Heart right ventricle (tissue), 16 donors: ENCODE results near the gene B4GALT5. TPM values are rescaled to one million over a fixed set of nuclear protein-coding genes. Genes with fewer than 3 reads are reported as not detected.
A peak's percentile ranks its signal among the peaks of the same experiment; 100 is the strongest.

Experiments
- ATAC-seq, 8 donors: fragments of 200-7000 bp; cut with Tn5 transposase; one replicate each; pipeline ENCODE4 v1.9.1; 2020; ENCODE audit warnings: mild to moderate bottlenecking in 8 of 8, moderate library complexity in 8 of 8, moderate number of reproducible peaks in 1 of 8
- DNase-seq, 2 donors: peaks; one replicate each; pipeline ENCODE4 v3.0.0-alpha.2; 2020
- H3K27ac ChIP-seq, 10 donors: fragments of 200-600 bp; sonication (generic) in 2 of 10; one replicate each; pipeline versions ENCODE4 v1.5.0 to v1.8.0; 2020 to 2022; ENCODE audit warnings: mild to moderate bottlenecking in 3 of 10
- H3K27me3 ChIP-seq, 7 donors: fragments of 200-600 bp; one replicate each; pipeline ENCODE4 v1.8.0; 2021 to 2022; ENCODE audit warnings: mild to moderate bottlenecking in 2 of 7
- H3K36me3 ChIP-seq, 9 donors: fragments of 200-600 bp; sonication (generic) in 1 of 9; one replicate each; pipeline versions ENCODE4 v1.5.0 to v1.8.0; 2020 to 2022; ENCODE audit warnings: mild to moderate bottlenecking in 2 of 9
- H3K4me1 ChIP-seq, 9 donors: fragments of 200-600 bp; sonication (generic) in 1 of 9; one replicate each; pipeline versions ENCODE4 v1.5.0 to v1.8.0; 2020 to 2022; ENCODE audit warnings: mild to moderate bottlenecking in 4 of 9
- H3K4me3 ChIP-seq, 10 donors: fragments of 200-600 bp; sonication (generic) in 2 of 10; one replicate each; pipeline versions ENCODE4 v1.5.0 to v1.8.0; 2020 to 2022; ENCODE audit warnings: mild to moderate bottlenecking in 7 of 10, moderate library complexity in 2 of 10
- H3K9me3 ChIP-seq, 11 donors: fragments of 200-600 bp in 10 of 11; sonication (generic) in 2 of 11; one replicate each; pipeline versions ENCODE4 v1.5.0 to v1.8.0; 2013 to 2022; ENCODE audit warnings: mild to moderate bottlenecking in 2 of 11, control low read depth in 1 of 11, moderate library complexity in 1 of 11
- CTCF ChIP-seq, 9 donors: fragments of 200-600 bp; sonication (generic) in 2 of 9; IDR thresholded peaks; one replicate each; pipeline versions ENCODE4 v1.5.0 to v1.8.0; 2021 to 2022; ENCODE audit warnings: antibody characterized with exemption in 9 of 9, mild to moderate bottlenecking in 5 of 9, moderate library complexity in 1 of 9
- WGBS, 2 donors: extraction: QIAGEN DNeasy Blood & Tissue Kit; methylation state at CpG; one replicate each; pipeline ENCODE4 v1.1.7; 2013; ENCODE audit warnings: inconsistent platforms in 1 of 2; 5-methylcytosine and 5-hydroxymethylcytosine counted together
- intact Hi-C, 10 donors: fragments of 100-400 bp; cut with DNase I; formaldehyde crosslinking; loops; one replicate each; pipeline versions ENCODE4 v1.11.1 to v1.14.2; 2022
- polyA plus RNA-seq, 2 donors: library from polyadenylated mRNA; stranded (reverse); fragments of 200-250 nt; gene quantifications; one replicate each; pipeline ENCODE4 v1.2.3, GENCODE V29; 2013
- total RNA-seq, 10 donors: library from RNA; stranded (reverse); fragmentation: NEBNext Ultra II Directional in 3 of 10; extraction: Animal tissue kit (Norgen Biotek cat#: 25700) in 3 of 10; gene quantifications; one replicate each; pipeline versions ENCODE4 v1.2.1 to v1.2.4, GENCODE V29; 2021 to 2023
- donor health status: Arrhythmogenic right ventricular cardiomyopathy.
- donor health status: ischemic (EF 13 %, LVEDD 7.1; RV severe dilation, severe dysfunction).
- donor health status: healthy with polysubstance abuse.
- donor health status: DM: no; HTN: yes; CAD: no.
- donor health status: DM: no; HTN: no; CAD: no.
- donor health status: ischemic (EF 25% LVEDD 6.9; RV normal size, moderate dysfunction).
- donor health status: ischemic (EF 25% LVEDD 5.7; RV mildly dilated, moderate dysfunction).
- donor health status: healthy.
- donor health status: DM: yes; HTN: yes; CAD: no.
- donor health status: Ischemic cardiomyopathy.
- donor health status: ischemic (EF 35%, LVEDD 5.7; RV mildly dilated, moderate dysfunction).
- donor health status: nonischemic (EF 11% LVEDD 7.7; RV severe dilation, severe dysfunction).
- donor health status: DM: yes; HTN: yes; CAD: no.
- donor health status: PGD.
- donor health status: ischemic (EF 29% LVEDD 5.4; RV normal size, mild dysfunction).
- donor health status: nonischemic (EF 23%, LVEDD 6.1; RV moderate dilation, normal function).

B4GALT5 gene
- total and polyA plus RNA-seq, 12 donors: 7.4 to 61.6 (median 29.6) TPM

- Histone ChIP-seq H3K36me3 (peaks cover 0 to 72% (median 18%) of the 10 kb centered on the region in 9 donors), H3K27me3 (no peaks in the 10 kb centered on the region), H3K4me3 (no peak overlapping the region), H3K27ac (peak overlapping the region in 2 of 10 donors; percentile 10 to 34), H3K4me1 (peaks cover 0 to 48% (median 29%) of the 10 kb centered on the region in 9 donors), H3K9me3 (no peaks in the 10 kb centered on the region)
- peak in 6 of 8 donors; percentile 43 to 79 (median 64) for ATAC-seq
- no peak for DNase-seq
- 87 to 90% methylated on average over 8 of the region's 8 CpGs for WGBS, 2 donors
- TF ChIP-seq CTCF (IDR thresholded peaks at IDR 0.05): no peak
- intact Hi-C loops: no loop called here
Measured at GRCh38 chr20:49653925-49654434, 59.7 kb downstream of the B4GALT5 start.

- Histone ChIP-seq H3K4me1 (peaks cover 0 to 10% (median 0%) of the 10 kb centered on the region in 9 donors), H3K9me3 (no peaks in the 10 kb centered on the region), H3K4me3 (no peak overlapping the region), H3K27ac (no peak overlapping the region), H3K27me3 (no peaks in the 10 kb centered on the region), H3K36me3 (peaks cover 0 to 96% (median 37%) of the 10 kb centered on the region in 9 donors)
- WGBS, 2 donors: 87% methylated on average over 3 of the region's 3 CpGs
- no peak for TF ChIP-seq CTCF (IDR thresholded peaks at IDR 0.05)
- no peak for DNase-seq
- intact Hi-C loops: no loop called here
- ATAC-seq: no peak
Measured at GRCh38 chr20:49649672-49650071, 64.0 kb downstream of the B4GALT5 start.

- Histone ChIP-seq H3K4me1 (no peaks in the 10 kb centered on the region), H3K27me3 (no peaks in the 10 kb centered on the region), H3K4me3 (no peak overlapping the region), H3K36me3 (peaks cover 0 to 96% (median 32%) of the 10 kb centered on the region in 9 donors), H3K9me3 (no peaks in the 10 kb centered on the region), H3K27ac (no peak overlapping the region)
- WGBS, 2 donors: 92 to 93% methylated on average over 6 of the region's 6 CpGs
- no peak for ATAC-seq
- intact Hi-C loops: no loop called here
- no peak for DNase-seq
- no peak for TF ChIP-seq CTCF (IDR thresholded peaks at IDR 0.05)
Measured at GRCh38 chr20:49647550-49647949, 66.1 kb downstream of the B4GALT5 start.

- Histone ChIP-seq H3K4me3 (no peak overlapping the region), H3K27me3 (no peaks in the 10 kb centered on the region), H3K27ac (peak overlapping the region in 1 of 10 donors; percentile 5), H3K4me1 (no peaks in the 10 kb centered on the region), H3K36me3 (peaks cover 0 to 96% (median 43%) of the 10 kb centered on the region in 9 donors), H3K9me3 (no peaks in the 10 kb centered on the region)
- 87 to 93% methylated on average over 2 of the region's 2 CpGs for WGBS, 2 donors
- TF ChIP-seq CTCF (IDR thresholded peaks at IDR 0.05): no peak
- no peak for ATAC-seq
- intact Hi-C loops: no loop called here
- DNase-seq: no peak
Measured at GRCh38 chr20:49646528-49646927, 67.2 kb downstream of the B4GALT5 start.
